AML-193 (cell line): ENCODE results near the gene OTP.

Source experiments
- DNase-seq, 2 experiments: peaks; one replicate each; lab custom pipeline; 2025; lab: John Stamatoyannopoulos, UW

OTP gene

DNA sequence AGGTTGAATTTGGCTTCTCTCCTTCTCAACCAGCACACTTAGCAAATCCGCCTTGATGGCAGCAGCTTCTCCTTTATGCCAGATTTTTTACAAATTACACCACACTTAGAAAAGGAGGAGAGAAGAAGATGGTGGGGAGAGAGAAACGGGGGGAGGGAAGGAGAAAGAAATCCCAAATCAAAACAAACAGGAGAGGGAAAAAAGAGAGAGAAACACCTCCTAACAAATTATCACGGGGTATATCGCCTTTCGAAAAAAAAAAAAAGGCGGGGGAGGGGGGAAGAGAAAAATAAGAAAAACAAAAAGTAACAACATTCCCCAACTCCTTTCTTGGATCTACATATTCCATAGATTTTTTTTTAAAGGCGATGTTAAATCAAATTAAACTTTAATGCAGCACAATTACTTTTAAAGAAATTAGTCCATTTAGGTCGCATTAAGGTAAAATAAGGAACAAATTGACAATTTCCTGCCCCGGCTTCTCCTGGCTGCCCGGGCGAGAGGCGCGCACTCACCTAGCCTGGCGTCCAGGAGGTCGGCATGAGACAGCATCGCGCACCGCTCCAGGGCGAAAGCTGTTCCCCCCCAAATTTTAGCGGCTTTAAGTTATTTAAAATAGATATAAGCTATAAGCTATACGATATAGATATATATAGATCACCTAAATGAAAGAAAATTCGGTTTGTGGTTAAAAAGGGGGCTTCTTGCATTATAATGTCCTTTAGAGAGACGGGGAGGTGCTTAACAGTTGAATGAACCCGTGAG lies at the start of gene OTP:
Gene OTP (minus strand): TSS at position 716 of the 765 bp plus-strand sequence. CDS start 164 bp downstream, at position 552.
- DNase-seq: no peak

DNA sequence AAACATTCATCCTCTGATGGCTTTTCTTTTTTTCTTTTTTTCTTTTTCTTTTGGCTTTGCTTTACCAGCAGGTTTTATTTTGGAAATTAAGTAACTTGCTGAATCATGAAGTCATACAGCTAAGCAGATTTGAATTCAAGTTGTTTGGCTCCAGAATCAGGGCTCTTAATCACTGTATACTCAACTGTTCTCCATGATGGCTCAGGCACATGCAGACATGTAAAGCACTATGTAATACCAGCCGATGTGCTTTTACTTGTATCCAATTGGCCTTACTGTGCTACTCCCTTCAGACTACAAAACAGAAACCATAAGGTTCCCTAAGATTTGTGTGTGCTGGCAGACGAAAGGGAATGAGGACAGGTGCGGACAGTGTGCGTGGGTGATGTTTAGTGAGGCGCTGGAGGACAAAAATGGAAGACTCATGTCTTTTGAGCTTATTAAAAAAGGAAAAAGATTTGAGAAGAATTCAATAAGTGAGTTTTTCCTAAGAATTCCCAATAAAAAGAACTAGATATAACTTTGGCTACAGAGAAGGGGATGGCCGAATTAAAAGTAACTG lies 44.7 kb upstream of the OTP start:
- no peak for DNase-seq

DNA sequence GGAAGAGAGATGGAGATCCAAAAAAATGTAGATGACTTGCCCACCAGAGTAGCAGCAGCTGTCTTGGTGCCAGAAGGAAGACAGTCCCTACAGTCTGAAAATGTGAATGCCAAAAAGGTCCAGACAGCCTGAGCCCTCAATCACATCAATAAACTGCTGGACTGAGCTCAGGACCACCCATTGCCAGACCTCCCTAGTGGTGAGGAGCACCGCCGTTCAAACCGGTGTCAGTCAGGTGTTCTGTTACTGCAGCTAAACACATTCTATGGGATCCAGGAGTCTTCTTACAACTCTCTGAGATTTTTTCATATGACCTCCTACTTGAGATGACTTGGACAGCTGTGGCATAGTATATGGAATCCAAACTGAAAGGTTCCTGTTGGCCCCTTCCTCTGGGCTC lies 32.0 kb upstream of the OTP start:
- DNase-seq: no peak

- DNase-seq: no peak
Measured at GRCh38 chr5:77669677-77670076, 31.2 kb upstream of the OTP start.

- DNase-seq: no peak
Measured at GRCh38 chr5:77663090-77663863, 24.8 kb upstream of the OTP start.

DNA sequence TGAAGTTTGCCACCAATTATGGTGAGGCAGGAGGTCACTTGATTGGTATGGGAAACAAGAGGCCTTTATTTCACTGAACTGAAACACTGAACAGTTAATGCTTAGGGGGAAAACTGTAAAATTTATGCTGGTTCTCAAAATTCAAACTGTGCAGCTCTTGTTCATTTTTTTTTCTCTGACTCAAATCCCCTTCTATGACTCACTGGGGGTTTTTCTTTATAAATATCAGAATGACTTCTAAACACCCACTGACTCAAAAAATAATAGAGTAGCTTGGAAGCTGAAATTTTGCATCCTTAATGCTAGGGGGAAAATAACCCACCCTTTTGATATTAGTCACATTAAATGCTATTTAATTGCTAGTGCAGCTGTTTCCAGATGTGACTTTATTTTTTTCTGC lies 24.1 kb upstream of the OTP start:
- DNase-seq: no peak

- DNase-seq: no peak
Measured at GRCh38 chr5:77658662-77659061, 20.1 kb upstream of the OTP start.

GRCh38 chr5:77651343-77651742 lies 12.8 kb upstream of the OTP start:
- no peak for DNase-seq

DNA sequence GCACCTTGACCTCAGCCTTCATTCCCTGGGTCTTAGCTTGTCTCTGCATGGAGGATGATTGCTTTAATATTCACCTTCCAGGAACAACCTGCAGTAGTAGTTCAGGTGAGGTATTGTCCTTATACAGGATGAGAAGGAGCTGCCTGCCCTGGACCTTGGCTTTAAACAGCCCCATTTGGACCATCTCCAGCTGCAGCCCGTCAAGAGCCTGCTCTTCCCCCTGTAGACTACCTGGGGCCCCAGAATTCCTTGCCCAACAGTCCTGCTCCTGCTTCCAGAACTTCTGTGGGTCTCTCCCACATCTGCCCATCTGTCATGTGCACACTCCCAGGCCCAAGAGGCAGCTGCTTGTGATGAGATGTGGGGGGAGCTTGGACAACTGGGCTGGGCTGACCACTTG lies 12.2 kb upstream of the OTP start:
- DNase-seq: no peak

DNA sequence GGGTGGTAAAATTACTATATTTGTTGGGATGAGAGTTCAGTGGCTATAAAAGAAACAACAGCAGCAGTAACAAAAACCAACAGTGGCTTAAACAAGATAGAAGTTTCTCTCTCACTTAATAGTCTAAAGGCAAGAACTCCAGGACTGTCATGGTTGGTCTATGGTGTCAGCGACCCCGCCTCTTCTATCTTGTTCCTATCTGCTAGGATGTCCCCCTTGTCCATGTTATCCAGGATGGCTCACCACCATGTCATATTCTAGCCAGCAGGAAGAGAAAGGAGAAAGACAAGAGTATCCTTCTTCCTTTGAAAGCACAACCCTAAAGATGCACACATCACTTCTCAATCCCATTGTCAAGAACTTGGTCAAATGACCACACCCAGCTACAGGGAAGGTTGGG lies 11.3 kb upstream of the OTP start:
- DNase-seq: no peak

DNA sequence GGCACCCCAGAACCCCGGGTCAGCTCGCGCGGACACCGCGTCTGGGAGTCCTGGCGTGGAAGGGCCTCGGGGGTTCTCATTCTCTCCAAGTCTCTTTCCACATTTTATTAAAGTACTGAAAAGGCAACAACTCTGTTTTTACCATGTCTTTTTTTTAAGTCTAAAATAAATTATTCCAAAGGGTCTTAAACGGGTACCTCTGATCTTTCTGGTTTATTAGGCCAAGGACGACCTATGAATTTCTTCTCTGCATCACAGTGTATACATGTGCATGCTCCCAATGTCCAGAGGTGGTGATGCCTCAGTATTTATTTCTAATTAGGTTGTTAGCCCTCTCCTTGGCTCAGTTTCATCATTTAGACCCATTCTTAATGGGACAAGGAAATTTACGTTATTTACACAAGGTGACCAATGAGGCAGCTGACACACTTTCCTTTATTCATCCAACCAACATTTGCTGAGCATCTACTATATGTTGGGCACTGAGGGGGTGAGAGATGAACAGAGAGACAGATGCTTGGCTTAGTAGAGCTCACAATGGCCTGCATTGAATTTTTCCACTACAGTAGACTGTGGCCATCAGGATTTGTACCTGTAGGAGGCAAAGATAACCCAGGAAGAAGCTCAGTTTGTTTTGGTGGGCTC lies 7.6 kb upstream of the OTP start:
- DNase-seq: no peak

GRCh38 chr5:77645158-77645994 lies 6.9 kb upstream of the OTP start:
- no peak for DNase-seq

- no peak for DNase-seq
Measured at GRCh38 chr5:77644371-77645157, 6.1 kb upstream of the OTP start.

- no peak for DNase-seq
Measured at GRCh38 chr5:77643654-77644370, 5.3 kb upstream of the OTP start.

- DNase-seq: no peak
Measured at GRCh38 chr5:77642738-77643653, 4.5 kb upstream of the OTP start.

DNA sequence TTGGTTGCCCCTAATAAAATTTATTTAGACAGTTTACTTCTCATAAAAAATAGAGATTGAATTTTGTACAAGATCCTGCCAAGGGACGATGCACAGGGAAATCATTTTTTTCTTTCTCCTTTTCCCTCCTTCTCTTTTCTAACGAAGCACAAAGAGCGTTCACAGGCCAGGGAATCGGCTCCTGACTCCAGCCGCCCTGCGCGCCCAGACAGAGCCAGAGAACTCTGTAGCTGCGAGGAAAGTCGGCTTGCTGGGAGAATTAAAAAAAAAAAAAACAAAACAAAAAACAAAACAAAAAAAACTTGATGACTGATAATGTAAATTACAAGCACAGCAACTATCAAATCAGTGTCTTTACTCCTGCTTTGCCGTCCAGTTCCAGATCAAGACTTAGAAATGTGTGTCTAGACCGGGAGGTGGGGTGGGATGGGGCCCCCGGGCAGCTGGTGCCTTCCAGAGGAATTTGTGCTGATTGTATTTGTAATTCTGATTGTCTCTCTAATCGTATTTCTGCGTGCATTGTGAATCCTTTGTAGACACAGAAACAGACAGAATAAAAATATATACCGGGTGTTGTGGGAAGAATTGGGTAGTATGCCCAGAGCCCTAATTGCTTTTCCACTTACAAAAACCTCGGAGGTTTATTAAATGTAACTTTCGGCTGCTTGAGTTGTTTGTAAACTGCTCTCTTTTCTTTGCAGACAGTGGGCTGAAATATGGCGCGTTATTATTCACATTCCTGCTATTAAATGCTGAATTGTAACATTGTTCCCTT lies 3.6 kb upstream of the OTP start:
- no peak for DNase-seq

DNA sequence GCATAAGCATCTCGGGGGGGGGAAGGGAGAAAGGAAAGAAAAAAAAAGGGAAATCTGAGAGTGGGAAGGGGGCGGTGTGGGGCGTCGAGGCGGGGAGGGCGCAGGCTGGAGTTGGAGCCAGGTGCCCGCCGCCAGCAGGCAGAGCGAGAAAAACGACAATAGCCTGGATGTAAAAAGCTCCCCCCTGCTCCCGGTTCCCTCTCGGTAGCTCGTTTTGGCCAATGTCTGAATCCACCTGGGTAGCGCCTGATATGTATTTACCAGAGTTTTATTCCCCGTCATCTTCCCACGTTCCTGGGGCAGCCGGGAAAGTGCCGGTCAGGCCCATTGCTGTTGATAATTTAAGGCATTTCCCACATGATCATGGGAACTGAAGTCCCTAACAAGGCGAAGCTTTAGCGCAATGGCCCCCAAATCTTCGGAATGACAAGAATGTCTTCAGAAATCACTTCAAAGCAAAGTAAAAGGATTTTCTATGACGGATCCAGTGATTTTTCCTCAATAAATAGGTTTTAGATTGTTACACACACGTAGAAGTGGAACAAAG lies 3.0 kb upstream of the OTP start:
- DNase-seq: no peak
